A673 (cell line): ENCODE measurements around the gene NEURL1. TPM values are rescaled to one million over a fixed set of nuclear protein-coding genes. Genes with fewer than 3 reads are reported as not detected.

Experiments used
- BruUV-seq: library from RNA; stranded (reverse); fragments of 400-500 nt; replicated peaks from 2 replicates; lab custom pipeline; 2021; lab: Mats Ljungman, UMichigan
- CTCF ChIA-PET: fragments of 300-600 bp; sonication (Branson Sonifier 250); formaldehyde crosslinking; loops from one replicate; lab custom pipeline; 2022; ENCODE audit warnings: antibody characterized with exemption; lab: Charles Lee
- POLR2A ChIA-PET: fragments of 300-600 bp; sonication (Branson Sonifier 250); formaldehyde crosslinking; loops from one replicate; lab custom pipeline; 2022; ENCODE audit warnings: antibody characterized with exemption; ENCODE audit not compliant: low non-redundant PET; lab: Charles Lee
- DNase-seq: peaks from one replicate; pipeline ENCODE4 v3.0.0-alpha.2; 2015; ENCODE audit warnings: low spot score
- H3K27ac ChIP-seq: fragments of 200-600 bp; sonication (generic); 2 replicates; pipeline ENCODE4 v1.5.1; 2016; ENCODE audit warnings: mixed run types, low read depth, mild to moderate bottlenecking, mixed read lengths, antibody characterized with exemption, low read length; ENCODE audit not compliant: poor library complexity, severe bottlenecking
- H3K27me3 ChIP-seq: fragments of 200-600 bp; sonication (generic); replicated peaks from 2 replicates; pipeline ENCODE4 v1.6.1; 2017; ENCODE audit warnings: mixed run types, low read depth, mild to moderate bottlenecking, mixed read lengths, antibody characterized with exemption, low read length; ENCODE audit not compliant: insufficient read depth, poor library complexity
- H3K36me3 ChIP-seq: fragments of 200-600 bp; sonication (generic); 2 replicates; pipeline ENCODE4 v1.6.1; 2016; ENCODE audit warnings: mixed run types, mild to moderate bottlenecking, mixed read lengths, antibody characterized with exemption, low read length; ENCODE audit not compliant: insufficient read depth, poor library complexity, severe bottlenecking
- H3K4me1 ChIP-seq: fragments of 200-600 bp; sonication (generic); 2 replicates; pipeline ENCODE4 v1.6.1; 2017; ENCODE audit warnings: mixed run types, mild to moderate bottlenecking, mixed read lengths, antibody characterized with exemption, low read length; ENCODE audit not compliant: insufficient read depth, poor library complexity, severe bottlenecking
- H3K4me3 ChIP-seq: fragments of 200-600 bp; sonication (generic); 2 replicates; pipeline ENCODE4 v1.5.1; 2016; ENCODE audit warnings: low read depth, mixed run types, mild to moderate bottlenecking, mixed read lengths, low read length; ENCODE audit not compliant: poor library complexity, severe bottlenecking
- H3K9me3 ChIP-seq: fragments of 200-600 bp; sonication (generic); 2 replicates; pipeline ENCODE4 v1.6.1; 2016; ENCODE audit warnings: mixed run types, low read depth, mild to moderate bottlenecking, mixed read lengths, antibody characterized with exemption, low read length; ENCODE audit not compliant: poor library complexity, severe bottlenecking
- CTCF ChIP-seq: fragments of 300-800, 200-600 bp; sonication (generic); conservative IDR thresholded peaks from 2 replicates; pipeline ENCODE4 v1.5.1; 2017; ENCODE audit warnings: low read depth, mild to moderate bottlenecking, antibody characterized with exemption, low read length, moderate library complexity, mixed read lengths
- EZH2 ChIP-seq: fragments of 200-600 bp; sonication (generic); IDR thresholded peaks from 2 replicates; pipeline ENCODE4 v1.6.1; 2017; ENCODE audit warnings: borderline replicate concordance, low read depth, mild to moderate bottlenecking, mixed read lengths, antibody characterized with exemption, low read length; ENCODE audit not compliant: poor library complexity, severe bottlenecking
- intact Hi-C: fragments of 100-400 bp; cut with micrococcal nuclease; formaldehyde crosslinking; loops from one replicate; pipeline ENCODE4 v1.10.0; 2022; ENCODE audit not compliant: unreplicated experiment
- total RNA-seq: library from RNA; stranded (reverse); gene quantifications from 2 replicates; pipeline ENCODE4 v1.2.3, GENCODE V29; 2021

NEURL1 gene
- total RNA-seq, 1 experiment from 2014 or later, result 0.52 TPM

DNA sequence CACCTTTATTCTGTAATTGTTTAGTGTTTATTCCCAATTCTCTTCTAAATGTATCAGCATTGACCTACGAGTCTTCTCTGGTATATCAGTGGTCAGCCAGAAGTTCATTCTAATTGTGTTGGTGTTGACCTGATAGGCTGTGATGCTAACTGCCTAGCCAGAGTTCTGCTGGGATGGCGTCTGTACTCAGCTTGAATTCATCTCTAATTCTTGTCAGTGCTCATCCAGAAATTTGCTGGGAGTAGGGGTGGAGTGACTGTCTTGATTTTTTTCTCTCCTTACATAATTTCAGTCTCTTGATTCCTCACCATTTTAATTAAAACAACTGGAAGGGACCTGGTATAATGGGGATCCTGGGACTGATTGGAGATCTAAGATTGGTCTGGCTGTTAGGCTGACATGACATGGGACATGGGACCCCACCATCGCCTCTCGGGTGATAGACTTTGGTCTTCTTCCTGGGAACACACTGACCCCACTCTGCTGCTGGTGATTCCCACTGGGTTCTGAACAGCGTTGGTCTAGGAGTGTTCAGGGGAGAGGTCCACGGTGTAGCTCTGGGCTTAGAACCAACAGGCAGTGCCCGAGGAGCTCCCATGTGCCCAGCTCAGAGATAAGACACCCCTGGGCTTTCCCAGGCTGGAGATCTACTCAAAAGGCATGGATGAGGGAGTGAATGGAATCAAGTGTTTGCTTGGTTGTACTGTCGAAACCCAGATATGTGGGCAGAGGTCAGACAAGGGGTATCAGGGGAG is 3.8 kb downstream of the NEURL1 start:
- no peak for TF ChIP-seq CTCF
- TF ChIP-seq EZH2, result no peak
- Histone ChIP-seq H3K27ac (no peak overlapping the region), H3K4me1 (peaks cover 15% of the 10 kb centered on the region), H3K9me3 (no peaks in the 10 kb centered on the region), H3K4me3 (no peak overlapping the region), H3K36me3 (no peaks in the 10 kb centered on the region), H3K27me3 (peaks cover 50% of the 10 kb centered on the region)
- BruUV-seq, result no TSS peak
- ChIA-PET CTCF (no interaction called here), POLR2A (no interaction called here)
- DNase-seq, result no peak
- intact Hi-C loops, result no loop called here

DNA sequence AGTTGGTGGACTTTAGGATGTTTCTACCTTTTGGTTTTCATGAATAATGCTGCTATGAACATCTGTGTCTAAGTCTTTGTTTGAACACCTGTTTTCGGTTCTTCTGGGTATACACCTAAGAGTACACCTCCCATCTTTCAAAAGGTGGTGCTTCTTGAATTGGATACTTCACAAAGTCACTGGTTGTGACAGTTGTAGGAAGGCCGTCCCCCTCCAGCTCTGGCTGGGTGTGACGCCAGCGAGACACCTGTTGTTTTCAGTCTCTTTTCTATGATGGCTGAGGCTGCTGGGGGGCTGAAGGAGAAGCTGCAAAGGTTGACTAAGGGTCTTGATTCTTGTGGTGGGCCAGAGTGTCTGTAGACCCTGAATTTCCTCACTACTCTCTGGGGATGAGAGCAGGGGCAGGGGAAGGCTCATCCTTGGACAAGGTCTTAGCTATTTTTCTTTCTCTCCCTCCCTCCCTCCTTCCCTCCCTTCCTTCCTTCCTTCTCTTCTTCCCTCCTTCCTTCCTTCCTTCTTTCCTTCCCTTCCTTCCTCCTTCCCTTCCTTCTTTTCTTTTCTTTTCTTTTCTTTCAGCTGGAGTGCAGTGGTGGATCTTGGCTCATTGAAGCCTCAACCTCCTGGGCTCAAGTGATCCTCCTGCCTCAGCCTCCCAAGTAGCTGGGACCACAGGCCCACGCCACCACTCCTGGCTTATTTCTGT is 5.6 kb downstream of the NEURL1 start:
- peaks cover 5% of the 10 kb centered on the region for H3K4me1 ChIP-seq
- no peak for DNase-seq
- no peak overlapping the region for H3K27ac ChIP-seq
- H3K9me3 ChIP-seq, result no peaks in the 10 kb centered on the region
- ChIA-PET POLR2A (no interaction called here), CTCF (no interaction called here)
- BruUV-seq, result no TSS peak
- H3K27me3 ChIP-seq, result peaks cover 44% of the 10 kb centered on the region
- no peak for TF ChIP-seq CTCF
- TF ChIP-seq EZH2, result no peak
- H3K4me3 ChIP-seq, result no peak overlapping the region
- intact Hi-C loops, result no loop called here
- no peaks in the 10 kb centered on the region for H3K36me3 ChIP-seq

GRCh38 chr10:103499881-103500280 is 6.4 kb downstream of the NEURL1 start:
- Histone ChIP-seq H3K4me3 (no peak overlapping the region), H3K27ac (no peak overlapping the region), H3K4me1 (no peaks in the 10 kb centered on the region), H3K9me3 (no peaks in the 10 kb centered on the region), H3K36me3 (no peaks in the 10 kb centered on the region), H3K27me3 (peaks cover 36% of the 10 kb centered on the region)
- POLR2A ChIA-PET, result interaction anchor here (0.6 kb wide), 1 partner anchor 32 kb away, joined by 3 read pairs; no protein-coding TSS in a partner anchor
- intact Hi-C loops, result no loop called here
- DNase-seq, result no peak
- no peak for TF ChIP-seq EZH2
- no peak for TF ChIP-seq CTCF
- CTCF ChIA-PET, result no interaction called here
- no TSS peak for BruUV-seq
